Measurements from ENCODE around the gene LIMS4.
"Not testable (repeated sequence)": the region's sequence is repeated elsewhere in the genome, so short reads cannot be mapped to it uniquely, and the experiment has no call there.

DNA sequence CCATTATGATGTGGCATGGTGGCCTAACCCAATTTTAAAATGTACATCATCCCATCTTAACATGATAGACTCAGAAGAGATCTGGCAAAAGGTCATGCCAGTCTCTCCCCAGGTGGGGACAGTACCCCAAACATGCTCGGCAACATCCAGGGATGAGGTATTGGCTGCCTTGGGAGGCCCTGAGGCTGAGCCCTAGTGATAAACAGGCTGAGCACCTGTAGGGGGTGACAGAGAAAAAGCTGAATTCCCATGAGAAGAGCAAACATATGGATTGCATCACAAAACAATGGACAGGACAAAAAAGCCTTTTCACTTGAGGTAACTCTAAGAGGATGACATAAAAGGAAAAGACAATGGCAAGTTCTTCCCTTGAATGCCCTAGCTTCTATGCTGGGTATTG, 65.5 kb downstream of the LIMS4 start:
- not testable (repeated sequence) for TF ChIP-seq EZH2 (IDR thresholded peaks at IDR 0.05; ENCODE audit: insufficient read depth, low read length)
- TF ChIP-seq, protein P1, sequence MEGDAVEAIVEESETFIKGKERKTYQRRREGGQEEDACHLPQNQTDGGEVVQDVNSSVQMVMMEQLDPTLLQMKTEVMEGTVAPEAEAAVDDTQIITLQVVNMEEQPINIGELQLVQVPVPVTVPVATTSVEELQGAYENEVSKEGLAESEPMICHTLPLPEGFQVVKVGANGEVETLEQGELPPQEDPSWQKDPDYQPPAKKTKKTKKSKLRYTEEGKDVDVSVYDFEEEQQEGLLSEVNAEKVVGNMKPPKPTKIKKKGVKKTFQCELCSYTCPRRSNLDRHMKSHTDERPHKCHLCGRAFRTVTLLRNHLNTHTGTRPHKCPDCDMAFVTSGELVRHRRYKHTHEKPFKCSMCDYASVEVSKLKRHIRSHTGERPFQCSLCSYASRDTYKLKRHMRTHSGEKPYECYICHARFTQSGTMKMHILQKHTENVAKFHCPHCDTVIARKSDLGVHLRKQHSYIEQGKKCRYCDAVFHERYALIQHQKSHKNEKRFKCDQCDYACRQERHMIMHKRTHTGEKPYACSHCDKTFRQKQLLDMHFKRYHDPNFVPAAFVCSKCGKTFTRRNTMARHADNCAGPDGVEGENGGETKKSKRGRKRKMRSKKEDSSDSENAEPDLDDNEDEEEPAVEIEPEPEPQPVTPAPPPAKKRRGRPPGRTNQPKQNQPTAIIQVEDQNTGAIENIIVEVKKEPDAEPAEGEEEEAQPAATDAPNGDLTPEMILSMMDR (IDR thresholded peaks at IDR 0.05; ENCODE audit: insufficient read depth, low read depth, low read length) = not testable (repeated sequence)

Data from astrocyte (in vitro differentiated cells and primary cell).